T-helper 2 cell treated with Interferon-gamma antibody and Interleukin-4, amounts not matched to agents 5 μg/mL and 100 μg/mL, for 36 hours (primary cell): ENCODE results near the gene NLRC4.
A peak's percentile ranks its signal among the peaks of the same experiment; 100 is the strongest.
"Not testable (repeated sequence)": the region's sequence is repeated elsewhere in the genome, so short reads cannot be mapped to it uniquely, and the experiment has no call there.

Source experiments
- DNase-seq: peaks from one replicate; pipeline ENCODE4 v3.0.0; 2021; ENCODE audit warnings: low spot score
- H3K27ac Mint-ChIP-seq: one replicate; pipeline ENCODE4 v1.8.0; 2021; ENCODE audit warnings: mild to moderate bottlenecking, mixed read lengths
- H3K27me3 Mint-ChIP-seq: one replicate; pipeline ENCODE4 v1.8.0; 2021; ENCODE audit warnings: low read depth, mixed read lengths
- H3K36me3 Mint-ChIP-seq: one replicate; pipeline ENCODE4 v1.8.0; 2021; ENCODE audit warnings: low read depth, mixed read lengths
- H3K4me1 Mint-ChIP-seq: one replicate; pipeline ENCODE4 v1.8.0; 2021; ENCODE audit warnings: low read depth, mixed read lengths
- H3K4me3 Mint-ChIP-seq: one replicate; pipeline ENCODE4 v1.8.0; 2022; ENCODE audit warnings: mild to moderate bottlenecking, moderate library complexity, mixed read lengths
- H3K9me3 Mint-ChIP-seq: one replicate; pipeline ENCODE4 v1.8.0; 2021; ENCODE audit warnings: mixed read lengths

The NLRC4 gene

DNA sequence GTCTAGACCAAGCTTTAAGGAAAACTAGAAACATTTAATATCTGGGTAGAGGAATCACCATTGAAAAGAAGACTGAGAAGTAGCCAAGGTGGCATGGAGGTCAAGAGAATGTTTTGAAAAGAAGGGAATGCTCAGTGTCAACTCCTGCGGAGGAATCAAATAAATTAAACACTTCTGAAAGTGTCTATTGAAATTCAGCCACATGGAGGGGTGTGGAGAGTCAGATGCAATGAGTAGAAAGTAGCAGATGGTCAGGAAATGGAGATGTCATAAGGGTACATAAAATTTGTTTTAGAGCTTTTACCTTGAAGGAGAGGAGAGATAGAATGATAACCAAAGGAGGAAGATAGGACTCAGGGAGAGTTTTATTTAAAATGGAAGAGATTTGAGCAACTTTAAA lies 35.1 kb downstream of the NLRC4 start:
- H3K4me1 Mint-ChIP-seq: peaks cover 5% of the 10 kb centered on the region
- no peak for DNase-seq
- no peak overlapping the region for H3K27ac Mint-ChIP-seq
- H3K4me3 Mint-ChIP-seq: no peak overlapping the region
- peaks cover 5% of the 10 kb centered on the region for H3K36me3 Mint-ChIP-seq
- no peaks in the 10 kb centered on the region for H3K9me3 Mint-ChIP-seq
- H3K27me3 Mint-ChIP-seq: no peaks in the 10 kb centered on the region

- peaks cover 5% of the 10 kb centered on the region for H3K36me3 Mint-ChIP-seq
- H3K9me3 Mint-ChIP-seq: no peaks in the 10 kb centered on the region
- DNase-seq: no peak
- no peak overlapping the region for H3K4me3 Mint-ChIP-seq
- H3K27me3 Mint-ChIP-seq: no peaks in the 10 kb centered on the region
- H3K27ac Mint-ChIP-seq: no peak overlapping the region
- peaks cover 5% of the 10 kb centered on the region for H3K4me1 Mint-ChIP-seq
These were observed 36.5 kb downstream of the NLRC4 start for GRCh38 chr2:32228181-32228580.

- H3K4me3 Mint-ChIP-seq: no peak overlapping the region
- H3K27ac Mint-ChIP-seq: no peak overlapping the region
- peaks cover 4% of the 10 kb centered on the region for H3K4me1 Mint-ChIP-seq
- H3K27me3 Mint-ChIP-seq: no peaks in the 10 kb centered on the region
- no peak for DNase-seq
- peaks cover 9% of the 10 kb centered on the region for H3K36me3 Mint-ChIP-seq
- H3K9me3 Mint-ChIP-seq: no peaks in the 10 kb centered on the region
These were observed 37.2 kb downstream of the NLRC4 start for GRCh38 chr2:32227492-32227891.

DNA sequence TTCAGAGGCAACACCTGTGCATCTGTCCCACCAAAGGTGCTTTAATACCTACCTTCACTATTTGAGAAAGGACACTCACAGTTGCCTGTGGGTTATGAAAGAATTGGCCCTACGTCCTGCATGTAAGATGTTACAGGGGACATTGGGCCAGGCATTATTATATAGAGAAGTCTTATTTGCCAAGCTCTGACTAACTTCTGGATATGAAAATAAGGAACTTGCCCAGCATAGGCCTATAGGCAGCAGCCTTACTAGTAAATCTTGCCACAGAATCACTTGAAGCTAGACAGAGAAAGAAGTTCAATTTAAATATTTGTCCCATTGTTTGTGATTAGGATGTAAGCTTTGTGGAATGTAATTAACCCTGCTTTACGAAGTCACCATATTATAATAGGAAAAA lies 41.7 kb downstream of the NLRC4 start:
- no peak overlapping the region for H3K4me3 Mint-ChIP-seq
- H3K36me3 Mint-ChIP-seq: peaks cover 15% of the 10 kb centered on the region

DNA sequence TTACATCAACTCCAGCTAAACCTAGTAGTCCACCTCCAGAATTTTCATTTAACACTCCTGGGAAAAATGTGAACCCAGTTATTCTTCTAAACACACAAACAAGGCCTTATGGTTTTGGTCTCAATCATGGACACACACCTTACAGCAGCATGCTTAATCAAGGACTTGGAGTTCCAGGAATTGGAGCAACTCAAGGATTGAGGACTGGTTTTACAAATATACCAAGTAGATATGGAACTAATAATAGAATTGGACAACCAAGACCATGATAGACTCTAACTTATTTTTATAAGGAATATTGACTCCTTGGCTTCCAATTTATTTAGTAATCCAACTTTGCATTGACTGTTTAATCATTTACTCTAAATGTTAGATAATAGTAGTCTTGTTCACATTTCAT lies 44.2 kb downstream of the NLRC4 start:
- Mint-ChIP-seq H3K36me3 (peaks cover 20% of the 10 kb centered on the region), H3K27ac (no peak overlapping the region), H3K4me1 (no peaks in the 10 kb centered on the region), H3K27me3 (no peaks in the 10 kb centered on the region), H3K4me3 (no peak overlapping the region), H3K9me3 (no peaks in the 10 kb centered on the region)
- no peak for DNase-seq

More for the DNA sequence above, 41.7 kb downstream of the NLRC4 start:
- Mint-ChIP-seq H3K9me3 (no peaks in the 10 kb centered on the region), H3K27me3 (no peaks in the 10 kb centered on the region), H3K27ac (no peak overlapping the region), H3K4me1 (no peaks in the 10 kb centered on the region)
- DNase-seq: no peak

- H3K4me3 Mint-ChIP-seq: no peak overlapping the region
- no peak overlapping the region for H3K27ac Mint-ChIP-seq
- H3K4me1 Mint-ChIP-seq: no peaks in the 10 kb centered on the region
- no peaks in the 10 kb centered on the region for H3K27me3 Mint-ChIP-seq
- DNase-seq: no peak
- peaks cover 17% of the 10 kb centered on the region for H3K36me3 Mint-ChIP-seq
- H3K9me3 Mint-ChIP-seq: no peaks in the 10 kb centered on the region
These were observed 52.4 kb downstream of the NLRC4 start for GRCh38 chr2:32212295-32212694.

GRCh38 chr2:32210767-32211408 lies 53.8 kb downstream of the NLRC4 start:
- peaks cover 16% of the 10 kb centered on the region for H3K36me3 Mint-ChIP-seq
- H3K4me3 Mint-ChIP-seq: no peak overlapping the region
- no peaks in the 10 kb centered on the region for H3K9me3 Mint-ChIP-seq
- H3K4me1 Mint-ChIP-seq: no peaks in the 10 kb centered on the region
- DNase-seq: no peak
- no peaks in the 10 kb centered on the region for H3K27me3 Mint-ChIP-seq
- H3K27ac Mint-ChIP-seq: no peak overlapping the region

DNA sequence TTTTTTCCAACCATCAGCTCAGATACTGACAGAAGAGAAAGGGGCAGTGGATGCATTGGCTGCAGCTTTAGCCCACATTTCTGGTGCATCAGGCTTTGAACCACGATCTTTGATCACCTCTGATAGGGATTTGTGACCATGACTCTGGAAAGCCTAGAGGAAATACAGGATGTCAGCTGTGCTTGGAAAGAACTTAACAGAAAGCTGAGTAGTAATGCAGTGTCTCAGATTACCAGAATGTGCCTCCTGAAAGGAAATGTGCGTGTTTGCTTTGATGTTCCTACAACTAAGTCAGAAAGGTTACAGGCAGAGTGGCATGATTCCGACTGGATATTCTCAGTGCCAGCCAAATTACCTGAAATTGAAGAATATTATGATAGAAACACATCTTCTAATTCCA lies 61.3 kb downstream of the NLRC4 start:
- H3K27ac Mint-ChIP-seq: not testable (repeated sequence)

GRCh38 chr2:32200814-32201213 lies 63.9 kb downstream of the NLRC4 start:
- DNase-seq: no peak
- Mint-ChIP-seq H3K36me3 (peaks cover 31% of the 10 kb centered on the region), H3K4me3 (no peak overlapping the region), H3K4me1 (peaks cover 4% of the 10 kb centered on the region), H3K27ac (no peak overlapping the region), H3K9me3 (no peaks in the 10 kb centered on the region), H3K27me3 (no peaks in the 10 kb centered on the region)

More for the DNA sequence above, 61.3 kb downstream of the NLRC4 start:
- peaks cover 26% of the 10 kb centered on the region for H3K36me3 Mint-ChIP-seq
- not testable (repeated sequence) for H3K27me3 Mint-ChIP-seq, H3K4me1 Mint-ChIP-seq, H3K4me3 Mint-ChIP-seq, H3K9me3 Mint-ChIP-seq, DNase-seq

DNA sequence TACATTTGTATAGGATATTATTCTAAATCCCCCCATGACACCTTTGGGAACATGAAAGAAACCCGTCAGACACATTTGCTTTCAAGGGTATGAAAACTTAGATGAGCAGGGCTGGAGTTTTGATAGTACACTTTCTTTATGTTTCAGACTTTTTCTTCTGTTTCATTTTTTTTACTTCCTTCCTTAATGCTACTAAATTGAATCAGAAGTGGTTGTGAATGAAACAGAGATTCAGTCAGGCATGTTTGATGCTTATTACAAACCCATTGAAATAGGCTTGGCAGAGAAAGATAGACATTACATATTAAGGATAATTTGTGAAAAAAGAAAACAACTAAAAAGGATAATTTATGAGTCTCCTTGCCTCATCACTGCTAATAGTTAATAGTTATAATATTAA lies 72.3 kb downstream of the NLRC4 start:
- Mint-ChIP-seq H3K27me3 (no peaks in the 10 kb centered on the region), H3K4me1 (peaks cover 37% of the 10 kb centered on the region), H3K9me3 (peaks cover 5% of the 10 kb centered on the region), H3K27ac (peak overlapping the region; percentile 72), H3K36me3 (peaks cover 40% of the 10 kb centered on the region), H3K4me3 (no peak overlapping the region)
- DNase-seq: no peak

GRCh38 chr2:32189011-32189410 lies 75.7 kb downstream of the NLRC4 start:
- H3K4me3 Mint-ChIP-seq: no peak overlapping the region
- H3K27ac Mint-ChIP-seq: no peak overlapping the region
- DNase-seq: no peak
- H3K9me3 Mint-ChIP-seq: peaks cover 5% of the 10 kb centered on the region
- H3K36me3 Mint-ChIP-seq: peaks cover 49% of the 10 kb centered on the region
- H3K27me3 Mint-ChIP-seq: no peaks in the 10 kb centered on the region
- H3K4me1 Mint-ChIP-seq: peaks cover 37% of the 10 kb centered on the region

GRCh38 chr2:32182667-32183066 lies 82.0 kb downstream of the NLRC4 start:
- no peaks in the 10 kb centered on the region for H3K27me3 Mint-ChIP-seq
- H3K4me3 Mint-ChIP-seq: no peak overlapping the region
- peaks cover 1% of the 10 kb centered on the region for H3K4me1 Mint-ChIP-seq
- H3K27ac Mint-ChIP-seq: no peak overlapping the region
- peaks cover 27% of the 10 kb centered on the region for H3K36me3 Mint-ChIP-seq
- no peak for DNase-seq
- H3K9me3 Mint-ChIP-seq: no peaks in the 10 kb centered on the region
